ENCODE results near the gene RAB34.

DNA sequence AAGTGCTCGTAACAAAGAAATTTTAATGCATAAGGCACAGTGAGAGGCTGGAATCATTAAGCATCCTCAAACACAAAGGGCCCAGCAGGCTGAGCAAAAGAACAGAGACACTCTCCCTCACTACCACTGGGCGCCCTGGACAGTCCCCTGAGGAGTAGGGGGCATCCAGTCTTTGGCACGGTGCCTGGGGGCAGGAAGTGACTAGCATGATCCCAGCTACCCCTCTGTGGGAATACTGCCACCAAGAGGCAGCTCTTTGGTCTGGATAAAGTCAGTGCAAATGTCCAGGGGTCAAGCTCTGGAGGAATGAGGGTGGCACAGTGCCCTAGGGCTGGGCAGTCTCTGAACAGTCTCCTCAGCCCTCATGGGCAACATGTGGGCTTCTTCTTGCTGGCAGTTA, 3.4 kb downstream of the RAB34 start:
- TF ChIP-seq, protein P1, sequence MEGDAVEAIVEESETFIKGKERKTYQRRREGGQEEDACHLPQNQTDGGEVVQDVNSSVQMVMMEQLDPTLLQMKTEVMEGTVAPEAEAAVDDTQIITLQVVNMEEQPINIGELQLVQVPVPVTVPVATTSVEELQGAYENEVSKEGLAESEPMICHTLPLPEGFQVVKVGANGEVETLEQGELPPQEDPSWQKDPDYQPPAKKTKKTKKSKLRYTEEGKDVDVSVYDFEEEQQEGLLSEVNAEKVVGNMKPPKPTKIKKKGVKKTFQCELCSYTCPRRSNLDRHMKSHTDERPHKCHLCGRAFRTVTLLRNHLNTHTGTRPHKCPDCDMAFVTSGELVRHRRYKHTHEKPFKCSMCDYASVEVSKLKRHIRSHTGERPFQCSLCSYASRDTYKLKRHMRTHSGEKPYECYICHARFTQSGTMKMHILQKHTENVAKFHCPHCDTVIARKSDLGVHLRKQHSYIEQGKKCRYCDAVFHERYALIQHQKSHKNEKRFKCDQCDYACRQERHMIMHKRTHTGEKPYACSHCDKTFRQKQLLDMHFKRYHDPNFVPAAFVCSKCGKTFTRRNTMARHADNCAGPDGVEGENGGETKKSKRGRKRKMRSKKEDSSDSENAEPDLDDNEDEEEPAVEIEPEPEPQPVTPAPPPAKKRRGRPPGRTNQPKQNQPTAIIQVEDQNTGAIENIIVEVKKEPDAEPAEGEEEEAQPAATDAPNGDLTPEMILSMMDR (IDR thresholded peaks at IDR 0.05 in 8 of 11, conservative IDR thresholded peaks at IDR 0.05 in 3 of 11) = no peak
- TF ChIP-seq POLR2AphosphoS5 (IDR thresholded peaks at IDR 0.05) = no peak
